Esophagus (tissue), 2 donors: ENCODE measurements around the gene TAPT1. TPM values are rescaled to one million over a fixed set of nuclear protein-coding genes. Genes with fewer than 3 reads are reported as not detected.

ENCODE experiments used
- H3K27ac ChIP-seq, 2 donors: one replicate each; pipeline ENCODE4 v1.5.1; 2013; ENCODE audit warnings: low read depth in 2 of 2, mild to moderate bottlenecking in 2 of 2, inconsistent platforms in 1 of 2, low read length in 1 of 2, moderate library complexity in 1 of 2
- H3K27me3 ChIP-seq, 2 donors: one replicate each; pipeline ENCODE4 v1.6.1; 2013; ENCODE audit warnings: low read length in 2 of 2, control low read depth in 1 of 2, mild to moderate bottlenecking in 1 of 2; ENCODE audit not compliant: insufficient read depth in 2 of 2, control insufficient read depth in 1 of 2
- H3K36me3 ChIP-seq, 2 donors: one replicate each; pipeline ENCODE4 v1.6.1; 2013; ENCODE audit warnings: low read length in 1 of 2; ENCODE audit not compliant: control insufficient read depth in 2 of 2, insufficient read depth in 2 of 2
- H3K4me1 ChIP-seq, 2 donors: one replicate each; pipeline ENCODE4 v1.6.1; 2013; ENCODE audit warnings: low read length in 1 of 2; ENCODE audit not compliant: control insufficient read depth in 2 of 2, insufficient read depth in 2 of 2
- H3K4me3 ChIP-seq, 2 donors: one replicate each; pipeline ENCODE4 v1.5.1; 2013; ENCODE audit warnings: low read length in 2 of 2, mild to moderate bottlenecking in 2 of 2, low read depth in 1 of 2, moderate library complexity in 1 of 2
- H3K9me3 ChIP-seq, 2 donors: one replicate each; pipeline ENCODE4 v1.6.1; 2013; ENCODE audit warnings: mild to moderate bottlenecking in 2 of 2, low read depth in 1 of 2, low read length in 1 of 2, moderate library complexity in 1 of 2; ENCODE audit not compliant: control insufficient read depth in 2 of 2, insufficient read depth in 1 of 2
- WGBS, 2 donors: extraction: QIAGEN DNeasy Blood & Tissue Kit; methylation state at CpG; one replicate each; pipeline ENCODE4 v1.1.7; 2013; 5-methylcytosine and 5-hydroxymethylcytosine counted together
- polyA plus RNA-seq, 2 donors: library from polyadenylated mRNA; stranded (reverse); fragments of 200-250 nt; gene quantifications; one replicate each; pipeline ENCODE4 v1.2.3, GENCODE V29; 2013
- donor health status: healthy with polysubstance abuse.
- donor health status: Bipolar disorder and iron deficiency.

TAPT1 gene
- polyA plus RNA-seq, 2 donors = 6.6 to 8.3 TPM

- 23 to 24% methylated on average over 3 of the region's 3 CpGs for WGBS, 2 donors
- H3K9me3 ChIP-seq = no peaks in the 10 kb centered on the region
- no peaks in the 10 kb centered on the region for H3K27me3 ChIP-seq
- H3K36me3 ChIP-seq = no peaks in the 10 kb centered on the region
- H3K27ac ChIP-seq = no peak overlapping the region
- H3K4me3 ChIP-seq = no peak overlapping the region
- H3K4me1 ChIP-seq = no peaks in the 10 kb centered on the region
Observed at GRCh38 chr4:16264798-16265197, 38.5 kb upstream of the TAPT1 start.

DNA sequence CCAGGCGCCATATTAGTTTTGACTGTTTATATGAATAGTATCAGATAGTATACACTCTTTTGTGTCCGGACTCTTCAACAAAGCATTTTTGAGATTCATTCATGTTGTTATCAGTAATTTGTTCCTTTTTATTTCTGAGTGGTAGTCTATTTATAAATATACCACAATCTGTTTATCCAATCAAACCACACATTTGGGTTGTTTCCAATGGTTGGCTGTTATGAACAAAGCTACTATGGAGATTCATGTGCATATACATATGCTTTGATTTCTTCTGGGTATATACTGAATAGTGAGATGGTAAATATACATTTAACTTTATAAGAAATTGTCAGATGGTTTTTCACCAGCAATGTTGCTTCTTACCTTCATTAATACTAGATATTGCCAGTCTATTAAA lies 36.8 kb upstream of the TAPT1 start:
- 88 to 93% methylated on average over 2 of the region's 2 CpGs for WGBS, 2 donors
- no peaks in the 10 kb centered on the region for H3K36me3 ChIP-seq
- H3K27me3 ChIP-seq = no peaks in the 10 kb centered on the region
- no peak overlapping the region for H3K4me3 ChIP-seq
- no peak overlapping the region for H3K27ac ChIP-seq
- H3K9me3 ChIP-seq = no peaks in the 10 kb centered on the region
- H3K4me1 ChIP-seq = no peaks in the 10 kb centered on the region

DNA sequence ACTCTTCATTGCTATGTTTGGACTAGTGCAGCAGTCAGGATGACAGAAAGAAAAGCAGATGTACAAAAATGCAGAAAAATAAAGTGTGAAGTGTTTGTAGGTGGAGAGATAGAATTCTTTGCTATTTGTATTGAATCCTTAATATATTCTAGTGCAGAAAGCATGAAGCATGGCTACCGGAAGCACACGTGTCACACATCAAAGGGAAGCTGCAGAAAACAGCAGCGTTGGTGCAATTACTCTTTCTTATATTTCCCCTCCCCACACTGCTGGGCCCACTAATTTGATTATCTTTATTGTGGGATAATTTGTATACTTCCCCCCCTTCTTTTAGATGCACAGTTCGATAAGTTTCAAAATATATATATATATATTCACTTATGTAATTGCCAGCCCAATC lies 35.9 kb upstream of the TAPT1 start:
- no peak overlapping the region for H3K27ac ChIP-seq
- no peaks in the 10 kb centered on the region for H3K9me3 ChIP-seq
- H3K4me3 ChIP-seq = no peak overlapping the region
- no peaks in the 10 kb centered on the region for H3K36me3 ChIP-seq
- H3K27me3 ChIP-seq = no peaks in the 10 kb centered on the region
- 85 to 91% methylated on average over 4 of the region's 4 CpGs for WGBS, 2 donors
- no peaks in the 10 kb centered on the region for H3K4me1 ChIP-seq

- H3K9me3 ChIP-seq = no peaks in the 10 kb centered on the region
- no peak overlapping the region for H3K4me3 ChIP-seq
- H3K36me3 ChIP-seq = peaks cover 2 to 3% of the 10 kb centered on the region in 2 donors
- H3K27me3 ChIP-seq = no peaks in the 10 kb centered on the region
- H3K27ac ChIP-seq = no peak overlapping the region
- WGBS, 2 donors = 87 to 90% methylated on average over 5 of the region's 5 CpGs
- H3K4me1 ChIP-seq = no peaks in the 10 kb centered on the region
Observed at GRCh38 chr4:16261313-16261878, 35.1 kb upstream of the TAPT1 start.

GRCh38 chr4:16259889-16260246 lies 33.6 kb upstream of the TAPT1 start:
- Histone ChIP-seq H3K4me3 (no peak overlapping the region), H3K4me1 (no peaks in the 10 kb centered on the region), H3K27me3 (no peaks in the 10 kb centered on the region), H3K36me3 (peaks cover 3 to 5% of the 10 kb centered on the region in 2 donors), H3K27ac (no peak overlapping the region), H3K9me3 (no peaks in the 10 kb centered on the region)
- 84 to 90% methylated on average over 4 of the region's 4 CpGs for WGBS, 2 donors

DNA sequence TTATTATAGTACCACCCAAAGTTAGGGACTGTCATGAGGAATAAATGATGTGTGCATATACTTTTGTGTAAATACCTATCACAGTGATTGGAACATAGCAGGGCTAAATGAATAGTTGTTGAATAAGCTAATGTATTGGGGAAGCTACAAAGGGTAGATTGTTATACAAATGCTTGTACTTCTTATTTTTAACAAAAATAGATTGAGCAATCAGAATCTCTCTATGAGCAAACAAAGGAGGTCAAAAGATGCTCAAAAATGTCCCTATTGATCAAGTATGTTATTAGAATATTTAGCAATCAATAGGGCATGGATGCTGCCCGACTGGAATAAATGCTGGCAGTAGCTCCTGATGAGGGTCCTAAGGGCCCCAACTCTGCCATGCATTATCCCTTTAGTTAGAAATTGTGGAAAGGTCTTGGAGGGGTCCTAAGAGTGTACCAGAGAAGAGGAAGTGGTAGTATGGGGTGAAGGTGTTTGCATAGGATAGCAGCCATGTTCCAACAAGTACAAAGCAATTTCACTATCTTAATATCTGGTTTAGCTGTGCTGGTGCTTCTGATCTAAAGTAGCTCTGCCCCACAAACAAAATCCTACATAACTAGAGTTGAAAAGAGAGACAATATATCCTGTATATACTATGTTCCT lies 33.1 kb upstream of the TAPT1 start:
- Histone ChIP-seq H3K9me3 (no peaks in the 10 kb centered on the region), H3K4me1 (no peaks in the 10 kb centered on the region)

DNA sequence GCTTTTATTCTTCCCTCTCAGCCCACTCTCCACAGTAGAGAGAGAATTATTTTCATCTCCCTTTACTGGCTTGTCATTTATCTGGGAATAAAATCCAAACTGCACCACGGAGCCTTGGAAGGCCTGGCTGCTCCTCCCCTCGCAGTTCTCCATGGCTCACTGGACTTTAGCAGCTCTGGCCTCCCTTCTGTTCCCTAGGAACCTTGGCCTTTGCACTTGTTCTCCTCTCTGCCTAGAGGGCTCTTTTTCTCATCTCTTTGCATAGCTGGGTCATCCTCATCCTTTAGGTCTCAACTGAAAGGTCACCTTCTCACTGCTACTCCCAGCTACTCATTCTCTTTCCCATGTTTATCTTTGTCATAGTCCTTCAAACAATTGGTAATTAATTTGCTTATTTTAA lies 31.3 kb upstream of the TAPT1 start:
- no peaks in the 10 kb centered on the region for H3K4me1 ChIP-seq
- no peaks in the 10 kb centered on the region for H3K27me3 ChIP-seq
- no peak overlapping the region for H3K27ac ChIP-seq
- H3K36me3 ChIP-seq = peaks cover 5 to 7% of the 10 kb centered on the region in 2 donors
- H3K9me3 ChIP-seq = no peaks in the 10 kb centered on the region
- H3K4me3 ChIP-seq = no peak overlapping the region
- 94 to 96% methylated on average over 2 of the region's 2 CpGs for WGBS, 2 donors

More for the DNA sequence above, 33.1 kb upstream of the TAPT1 start:
- no peak overlapping the region for H3K27ac ChIP-seq
- no peaks in the 10 kb centered on the region for H3K27me3 ChIP-seq
- H3K36me3 ChIP-seq = peaks cover 3 to 5% of the 10 kb centered on the region in 2 donors
- 86 to 92% methylated on average over 1 of the region's 1 CpG for WGBS, 2 donors
- no peak overlapping the region for H3K4me3 ChIP-seq

DNA sequence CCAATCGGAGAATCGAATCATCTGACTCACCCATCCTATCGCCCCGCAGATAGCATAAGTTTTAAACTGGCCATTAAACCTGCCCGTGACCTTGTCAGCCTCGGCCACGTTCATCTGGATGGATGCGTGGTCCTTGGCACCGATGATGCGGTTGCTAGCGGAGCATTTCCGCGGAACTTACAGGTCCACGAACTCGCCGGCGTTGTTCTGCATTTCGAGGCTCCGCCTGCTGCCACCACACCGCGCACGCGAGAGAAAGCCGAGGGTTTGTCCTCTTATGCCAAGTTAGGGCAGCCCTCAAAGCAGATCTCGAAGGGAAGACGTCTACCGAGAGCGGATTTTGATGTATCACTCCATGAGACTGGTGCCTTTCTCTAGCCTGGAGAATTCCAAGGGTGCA lies 30.1 kb upstream of the TAPT1 start:
- WGBS, 2 donors = 97 to 98% methylated on average over 28 of the region's 28 CpGs

DNA sequence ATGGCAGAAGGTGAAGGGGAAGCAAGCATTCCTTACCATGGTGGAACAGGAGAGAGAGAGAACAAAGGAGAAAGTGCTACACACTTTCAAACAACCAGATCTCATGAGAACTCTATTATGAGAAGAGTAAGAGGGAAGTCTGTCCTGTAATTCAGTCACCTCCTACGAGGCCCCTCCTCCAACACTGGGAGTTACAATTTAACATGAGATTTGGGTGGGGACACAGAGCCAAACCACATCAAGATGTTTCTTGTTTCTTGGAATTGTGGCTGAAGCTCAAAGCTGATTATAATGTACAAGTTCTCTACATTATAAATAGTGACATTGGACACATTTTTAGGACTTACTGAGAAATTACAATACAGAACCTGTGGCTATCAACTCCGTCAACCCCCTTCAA lies 29.5 kb upstream of the TAPT1 start:
- WGBS, 2 donors = 93 to 98% methylated on average over 2 of the region's 2 CpGs
- H3K36me3 ChIP-seq = peaks cover 5 to 7% of the 10 kb centered on the region in 2 donors

More for the DNA sequence above, 30.1 kb upstream of the TAPT1 start:
- no peak overlapping the region for H3K27ac ChIP-seq
- H3K27me3 ChIP-seq = no peaks in the 10 kb centered on the region
- H3K9me3 ChIP-seq = no peaks in the 10 kb centered on the region
- H3K36me3 ChIP-seq = peaks cover 5 to 7% of the 10 kb centered on the region in 2 donors
- H3K4me3 ChIP-seq = no peak overlapping the region
- H3K4me1 ChIP-seq = no peaks in the 10 kb centered on the region

More for the DNA sequence above, 29.5 kb upstream of the TAPT1 start:
- H3K9me3 ChIP-seq = no peaks in the 10 kb centered on the region
- H3K4me1 ChIP-seq = no peaks in the 10 kb centered on the region
- no peak overlapping the region for H3K27ac ChIP-seq
- H3K4me3 ChIP-seq = no peak overlapping the region
- no peaks in the 10 kb centered on the region for H3K27me3 ChIP-seq
